ENCODE measurements around the gene DBP.

- TF ChIP-seq CTCF (IDR thresholded peaks at IDR 0.05): no peak
- TF ChIP-seq EP300 (IDR thresholded peaks at IDR 0.05; ENCODE audit: low read depth): no peak
- TF ChIP-seq POLR2AphosphoS5 (IDR thresholded peaks at IDR 0.05): no peak
- no peak for TF ChIP-seq POLR2A (IDR thresholded peaks at IDR 0.05)
These were observed 21.3 kb upstream of the DBP start for GRCh38 chr19:48658483-48658882.
